Measurements from ENCODE around the gene NANOGP8. TPM values are rescaled to one million over a fixed set of nuclear protein-coding genes. Genes with fewer than 3 reads are reported as not detected.
"Not testable (repeated sequence)": the region's sequence is repeated elsewhere in the genome, so short reads cannot be mapped to it uniquely, and the experiment has no call there.

NANOGP8 gene
- total RNA-seq = 1 to 10 TPM in 1 of 4 donors, under 1 TPM in 2, not detected in 1; 0.63 to 3.3 (median 0.71) TPM

GRCh38 chr15:35085176-35085919, at the start of gene NANOGP8:
Gene NANOGP8 (minus strand): TSS chr15:35085295. CDS start chr15:35085110, 185 bp downstream.
- WGBS = 86% methylated on average over 8 of the region's 8 CpGs
- H3K9me3 ChIP-seq; intact Hi-C loops (cut with DNase I); DNase-seq (ENCODE audit: extremely low spot score); H3K27ac ChIP-seq (replicated peaks in 1 of 4); H3K27me3 ChIP-seq; H3K36me3 ChIP-seq; H3K4me3 ChIP-seq: not testable (repeated sequence)
- H3K4me1 ChIP-seq = peaks cover 0 to 25% (median 20%) of the 10 kb centered on the region in 4 donors

- Histone ChIP-seq H3K27me3 (no peaks in the 10 kb centered on the region), H3K27ac (replicated peaks in 1 of 4) (no peak overlapping the region), H3K4me1 (peaks cover 0 to 5% (median 0%) of the 10 kb centered on the region in 4 donors), H3K4me3 (no peak overlapping the region), H3K36me3 (no peaks in the 10 kb centered on the region), H3K9me3 (no peaks in the 10 kb centered on the region)
- DNase-seq (ENCODE audit: extremely low spot score) = no peak
- intact Hi-C loops (cut with DNase I) = no loop called here
- WGBS = 95% methylated on average over 1 of the region's 1 CpG
- TF ChIP-seq EP300 (IDR thresholded peaks at IDR 0.05) (no peak), CTCF (IDR thresholded peaks at IDR 0.05) (no peak), POLR2AphosphoS5 (IDR thresholded peaks at IDR 0.05) (no peak), POLR2A (IDR thresholded peaks at IDR 0.05; ENCODE audit: low read depth) (no peak)
Measured at GRCh38 chr15:35134299-35134698, 49.2 kb upstream of the NANOGP8 start.

DNA sequence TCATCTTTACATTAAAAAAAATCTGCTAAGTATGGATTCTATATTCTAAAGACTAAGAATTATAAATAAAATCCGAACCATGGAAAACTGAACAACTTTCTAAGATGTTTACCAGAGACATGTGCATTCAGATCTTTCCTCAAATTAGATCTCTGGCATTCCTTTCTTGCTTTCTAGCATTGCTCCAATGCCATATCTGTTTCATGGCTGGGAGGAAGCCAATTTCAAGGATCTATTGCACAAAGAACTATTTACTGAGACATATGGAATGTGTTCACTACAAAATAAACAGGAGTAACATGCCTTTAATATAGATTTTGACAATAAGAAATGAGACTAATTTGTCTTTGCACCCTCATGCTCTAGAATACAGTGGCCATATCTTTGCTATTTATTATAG, 45.1 kb upstream of the NANOGP8 start:
- WGBS = 61% methylated on average over 1 of the region's 1 CpG
- intact Hi-C loops (cut with DNase I) = no loop called here
- no peaks in the 10 kb centered on the region for H3K36me3 ChIP-seq

GRCh38 chr15:35129361-35129760, 44.3 kb upstream of the NANOGP8 start:
- Histone ChIP-seq H3K4me3 (no peak overlapping the region), H3K36me3 (no peaks in the 10 kb centered on the region), H3K27ac (replicated peaks in 1 of 4) (no peak overlapping the region), H3K27me3 (no peaks in the 10 kb centered on the region), H3K9me3 (no peaks in the 10 kb centered on the region), H3K4me1 (no peaks in the 10 kb centered on the region)
- TF ChIP-seq POLR2A (IDR thresholded peaks at IDR 0.05; ENCODE audit: low read depth) (no peak), POLR2AphosphoS5 (IDR thresholded peaks at IDR 0.05) (no peak), EP300 (IDR thresholded peaks at IDR 0.05) (no peak), CTCF (IDR thresholded peaks at IDR 0.05) (no peak)
- DNase-seq (ENCODE audit: extremely low spot score) = no peak
- WGBS = 96% methylated on average over 4 of the region's 4 CpGs
- intact Hi-C loops (cut with DNase I) = no loop called here

More for the DNA sequence above, 45.1 kb upstream of the NANOGP8 start:
- H3K9me3 ChIP-seq = no peaks in the 10 kb centered on the region
- no peaks in the 10 kb centered on the region for H3K27me3 ChIP-seq
- DNase-seq (ENCODE audit: extremely low spot score) = no peak
- H3K4me1 ChIP-seq = no peaks in the 10 kb centered on the region
- no peak for TF ChIP-seq CTCF (IDR thresholded peaks at IDR 0.05)
- no peak for TF ChIP-seq POLR2A (IDR thresholded peaks at IDR 0.05; ENCODE audit: low read depth)
- H3K4me3 ChIP-seq = no peak overlapping the region
- H3K27ac ChIP-seq (replicated peaks in 1 of 4) = no peak overlapping the region

DNA sequence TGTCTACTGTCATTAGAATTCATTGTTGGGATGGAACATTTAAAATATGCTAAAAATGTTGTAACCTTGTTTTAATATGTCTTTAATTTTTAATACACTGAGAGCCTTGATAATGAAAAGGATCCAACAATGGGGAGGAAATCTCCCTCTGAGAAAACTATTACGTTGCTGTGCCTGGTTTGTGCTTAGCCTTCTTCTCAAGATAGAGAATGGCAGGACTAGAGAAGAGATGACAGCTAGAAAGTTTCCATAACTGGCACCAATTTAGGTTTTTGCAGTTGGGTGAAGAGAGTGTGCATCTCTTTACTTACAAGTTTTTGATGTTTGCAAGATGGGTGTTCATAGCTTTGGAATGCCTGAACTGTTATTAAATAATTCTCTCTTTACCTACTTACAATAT, 42.6 kb upstream of the NANOGP8 start:
- H3K9me3 ChIP-seq = no peaks in the 10 kb centered on the region
- no peaks in the 10 kb centered on the region for H3K36me3 ChIP-seq
- no peaks in the 10 kb centered on the region for H3K27me3 ChIP-seq
- DNase-seq (ENCODE audit: extremely low spot score) = no peak
- WGBS = 86% methylated on average over 1 of the region's 1 CpG
- peaks cover 0 to 7% (median 0%) of the 10 kb centered on the region in 4 donors for H3K4me1 ChIP-seq
- H3K4me3 ChIP-seq = no peak overlapping the region
- no peak overlapping the region for H3K27ac ChIP-seq (replicated peaks in 1 of 4)
- TF ChIP-seq EP300 (IDR thresholded peaks at IDR 0.05) (no peak), POLR2AphosphoS5 (IDR thresholded peaks at IDR 0.05) (no peak), CTCF (IDR thresholded peaks at IDR 0.05) (no peak), POLR2A (IDR thresholded peaks at IDR 0.05; ENCODE audit: low read depth) (no peak)
- intact Hi-C loops (cut with DNase I) = no loop called here
